Transverse colon (tissue), 4 donors: ENCODE results near the gene MYH14.

Experiments
- POLR2AphosphoS5 ChIP-seq, 3 donors: sonication (generic); formaldehyde crosslinking; IDR thresholded peaks; one replicate each; pipeline ENCODE4 v1.6.1; 2016; ENCODE audit warnings: antibody characterized with exemption in 3 of 3
- TF ChIP-seq, protein P1 (sequence below), 5 experiments: fragments of 200-600 bp in 3 of 5; fragments of 450-650 bp in 2 of 5; sonication (generic) in 3 of 5; IDR thresholded peaks; 1 replicate in 2 of 5; 2 replicates in 3 of 5; pipeline ENCODE4 v1.5.1; 2016 to 2017; ENCODE audit warnings: antibody characterized with exemption in 5 of 5, inconsistent platforms in 3 of 5, mild to moderate bottlenecking in 2 of 5, moderate library complexity in 1 of 5

DNA sequence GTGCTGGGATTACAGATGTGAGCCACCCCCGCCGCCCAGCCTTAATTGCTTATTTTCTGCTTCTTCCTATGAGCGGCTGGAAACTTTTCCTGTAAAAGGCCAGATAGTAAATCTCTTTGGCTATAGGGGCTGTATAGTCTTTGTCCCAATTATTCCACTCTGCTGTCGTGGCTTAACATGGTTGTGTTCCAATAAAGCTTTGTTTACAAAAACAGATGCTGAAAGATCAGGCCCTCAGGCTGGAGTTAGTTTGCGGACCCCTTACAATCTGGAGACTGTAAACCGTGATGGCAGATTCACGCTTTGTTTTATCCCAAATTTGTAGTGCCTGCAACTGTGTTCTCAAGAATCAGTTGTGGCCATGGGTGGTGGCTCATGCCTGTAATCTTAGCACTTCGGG, 115.0 kb downstream of the MYH14 start:
- TF ChIP-seq, protein P1, sequence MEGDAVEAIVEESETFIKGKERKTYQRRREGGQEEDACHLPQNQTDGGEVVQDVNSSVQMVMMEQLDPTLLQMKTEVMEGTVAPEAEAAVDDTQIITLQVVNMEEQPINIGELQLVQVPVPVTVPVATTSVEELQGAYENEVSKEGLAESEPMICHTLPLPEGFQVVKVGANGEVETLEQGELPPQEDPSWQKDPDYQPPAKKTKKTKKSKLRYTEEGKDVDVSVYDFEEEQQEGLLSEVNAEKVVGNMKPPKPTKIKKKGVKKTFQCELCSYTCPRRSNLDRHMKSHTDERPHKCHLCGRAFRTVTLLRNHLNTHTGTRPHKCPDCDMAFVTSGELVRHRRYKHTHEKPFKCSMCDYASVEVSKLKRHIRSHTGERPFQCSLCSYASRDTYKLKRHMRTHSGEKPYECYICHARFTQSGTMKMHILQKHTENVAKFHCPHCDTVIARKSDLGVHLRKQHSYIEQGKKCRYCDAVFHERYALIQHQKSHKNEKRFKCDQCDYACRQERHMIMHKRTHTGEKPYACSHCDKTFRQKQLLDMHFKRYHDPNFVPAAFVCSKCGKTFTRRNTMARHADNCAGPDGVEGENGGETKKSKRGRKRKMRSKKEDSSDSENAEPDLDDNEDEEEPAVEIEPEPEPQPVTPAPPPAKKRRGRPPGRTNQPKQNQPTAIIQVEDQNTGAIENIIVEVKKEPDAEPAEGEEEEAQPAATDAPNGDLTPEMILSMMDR (IDR thresholded peaks at IDR 0.05), result no peak
- no peak for TF ChIP-seq POLR2AphosphoS5 (IDR thresholded peaks at IDR 0.05)
